Lower lobe of right lung (tissue), 2 donors: ENCODE data around the gene PTBP1. TPM values are rescaled to one million over a fixed set of nuclear protein-coding genes. Genes with fewer than 3 reads are reported as not detected.
"Not testable (repeated sequence)": the region's sequence is repeated elsewhere in the genome, so short reads cannot be mapped to it uniquely, and the experiment has no call there.

Experiments used
- ATAC-seq, 2 donors: fragments of 200-7000 bp; cut with Tn5 transposase; one replicate each; pipeline ENCODE4 v1.9.1; 2020 to 2022; ENCODE audit warnings: mild to moderate bottlenecking in 2 of 2, moderate library complexity in 2 of 2
- DNase-seq: peaks from one replicate; pipeline ENCODE4 v3.0.0-alpha.2; 2020
- H3K27ac ChIP-seq: fragments of 200-600 bp; one replicate; pipeline ENCODE4 v1.8.0; 2022
- H3K27me3 ChIP-seq: fragments of 200-600 bp; one replicate; pipeline ENCODE4 v1.8.0; 2022; ENCODE audit warnings: low read depth
- H3K36me3 ChIP-seq: fragments of 200-600 bp; one replicate; pipeline ENCODE4 v1.8.0; 2022; ENCODE audit warnings: mild to moderate bottlenecking
- H3K4me1 ChIP-seq: fragments of 200-600 bp; one replicate; pipeline ENCODE4 v1.8.0; 2022
- H3K4me3 ChIP-seq: fragments of 200-600 bp; one replicate; pipeline ENCODE4 v1.8.0; 2022; ENCODE audit warnings: mild to moderate bottlenecking
- H3K9me3 ChIP-seq: fragments of 200-600 bp; one replicate; pipeline ENCODE4 v1.8.0; 2022
- intact Hi-C: fragments of 100-400 bp; cut with DNase I; formaldehyde crosslinking; loops from one replicate; pipeline ENCODE4 v1.11.0; 2022
- total RNA-seq: library from RNA; stranded (reverse); fragmentation: NEBNext Ultra II Directional; extraction: Animal tissue kit (Norgen Biotek cat#: 25700); gene quantifications from one replicate; pipeline ENCODE4 v1.2.1, GENCODE V29; 2021
- TF ChIP-seq, protein P1 (sequence below): fragments of 200-600 bp; IDR thresholded peaks from one replicate; pipeline ENCODE4 v1.8.0; 2022; ENCODE audit warnings: antibody characterized with exemption, mild to moderate bottlenecking
- donor health status: DM: no; HTN: yes; CAD: no; lungs with severe emphysema.

PTBP1 gene
- total RNA-seq, 1 donor from 2014 or later: 254 TPM

DNA sequence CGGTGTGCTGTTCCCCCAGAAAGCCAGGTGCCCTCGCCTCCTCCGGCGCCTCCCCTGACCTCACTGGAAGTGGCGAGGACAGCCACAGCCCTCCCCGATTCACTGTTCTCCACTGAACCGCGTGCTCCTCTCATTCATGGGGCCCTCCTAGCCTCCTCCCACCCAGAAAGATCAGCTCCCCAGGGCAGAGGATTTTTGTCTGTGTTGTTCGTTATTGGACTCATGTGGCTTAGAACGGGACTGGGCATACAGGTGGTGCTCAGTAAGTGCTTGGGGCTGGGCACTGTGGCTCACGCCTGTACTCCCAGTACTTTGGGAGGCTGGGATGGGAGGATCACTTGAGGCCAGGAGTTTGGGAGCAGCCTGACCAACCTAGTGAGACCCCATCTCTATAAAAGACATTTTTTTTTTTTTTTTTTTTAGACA is 47.3 kb downstream of the PTBP1 start:
- DNase-seq (no peak), ATAC-seq (peak in 1 of 2 donors; percentile 7)
- H3K36me3 ChIP-seq: no peaks in the 10 kb centered on the region
- H3K9me3 ChIP-seq: no peaks in the 10 kb centered on the region
- H3K27ac ChIP-seq: no peak overlapping the region
- H3K27me3 ChIP-seq: peaks cover 56% of the 10 kb centered on the region
- H3K4me3 ChIP-seq: no peak overlapping the region
- TF ChIP-seq, protein P1, sequence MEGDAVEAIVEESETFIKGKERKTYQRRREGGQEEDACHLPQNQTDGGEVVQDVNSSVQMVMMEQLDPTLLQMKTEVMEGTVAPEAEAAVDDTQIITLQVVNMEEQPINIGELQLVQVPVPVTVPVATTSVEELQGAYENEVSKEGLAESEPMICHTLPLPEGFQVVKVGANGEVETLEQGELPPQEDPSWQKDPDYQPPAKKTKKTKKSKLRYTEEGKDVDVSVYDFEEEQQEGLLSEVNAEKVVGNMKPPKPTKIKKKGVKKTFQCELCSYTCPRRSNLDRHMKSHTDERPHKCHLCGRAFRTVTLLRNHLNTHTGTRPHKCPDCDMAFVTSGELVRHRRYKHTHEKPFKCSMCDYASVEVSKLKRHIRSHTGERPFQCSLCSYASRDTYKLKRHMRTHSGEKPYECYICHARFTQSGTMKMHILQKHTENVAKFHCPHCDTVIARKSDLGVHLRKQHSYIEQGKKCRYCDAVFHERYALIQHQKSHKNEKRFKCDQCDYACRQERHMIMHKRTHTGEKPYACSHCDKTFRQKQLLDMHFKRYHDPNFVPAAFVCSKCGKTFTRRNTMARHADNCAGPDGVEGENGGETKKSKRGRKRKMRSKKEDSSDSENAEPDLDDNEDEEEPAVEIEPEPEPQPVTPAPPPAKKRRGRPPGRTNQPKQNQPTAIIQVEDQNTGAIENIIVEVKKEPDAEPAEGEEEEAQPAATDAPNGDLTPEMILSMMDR: no peak
- H3K4me1 ChIP-seq: peaks cover 10% of the 10 kb centered on the region
- intact Hi-C loops: no loop called here

DNA sequence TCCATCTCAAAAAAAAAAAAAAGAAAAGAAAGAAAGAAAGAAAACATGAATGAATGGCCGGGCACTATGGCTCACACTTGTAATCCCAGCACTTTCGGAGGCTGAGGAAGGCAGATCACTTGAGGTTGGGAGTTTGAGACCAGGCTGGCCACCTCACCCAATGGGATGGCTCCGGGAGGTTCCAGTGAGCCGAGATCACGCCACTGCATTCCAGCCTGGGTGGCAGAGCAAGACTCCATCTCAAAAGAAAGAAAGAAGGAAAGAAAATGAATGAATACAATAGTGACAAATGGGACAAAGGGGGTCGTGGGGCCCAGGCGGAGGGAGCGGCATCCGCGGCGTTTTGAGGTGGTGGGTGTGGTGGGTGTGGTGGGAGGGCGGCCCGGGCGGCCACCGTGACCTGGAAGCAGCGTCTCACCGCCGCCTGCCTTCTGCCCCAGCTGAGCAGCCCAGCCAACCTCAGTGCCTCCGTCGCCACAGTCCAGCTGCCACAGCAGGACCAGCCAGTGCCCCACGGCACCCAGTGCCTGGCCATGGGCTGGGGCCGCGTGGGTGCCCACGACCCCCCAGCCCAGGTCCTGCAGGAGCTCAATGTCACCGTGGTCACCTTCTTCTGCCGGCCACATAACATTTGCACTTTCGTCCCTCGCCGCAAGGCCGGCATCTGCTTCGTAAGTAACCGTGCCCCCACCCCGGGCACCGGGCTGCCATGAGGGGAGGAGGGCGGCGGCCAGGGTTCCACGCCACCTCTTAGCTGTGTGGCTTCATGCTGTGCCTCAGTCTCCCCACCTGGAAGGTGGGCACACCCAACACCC is 48.7 kb downstream of the PTBP1 start:
- TF ChIP-seq, protein P1: no peak
- no peak for ATAC-seq
- H3K9me3 ChIP-seq: no peaks in the 10 kb centered on the region
- intact Hi-C loops: no loop called here
- H3K27ac ChIP-seq: no peak overlapping the region
- no peaks in the 10 kb centered on the region for H3K36me3 ChIP-seq
- no peak overlapping the region for H3K4me3 ChIP-seq
- DNase-seq: no peak
- H3K27me3 ChIP-seq: peaks cover 51% of the 10 kb centered on the region
- peaks cover 19% of the 10 kb centered on the region for H3K4me1 ChIP-seq

DNA sequence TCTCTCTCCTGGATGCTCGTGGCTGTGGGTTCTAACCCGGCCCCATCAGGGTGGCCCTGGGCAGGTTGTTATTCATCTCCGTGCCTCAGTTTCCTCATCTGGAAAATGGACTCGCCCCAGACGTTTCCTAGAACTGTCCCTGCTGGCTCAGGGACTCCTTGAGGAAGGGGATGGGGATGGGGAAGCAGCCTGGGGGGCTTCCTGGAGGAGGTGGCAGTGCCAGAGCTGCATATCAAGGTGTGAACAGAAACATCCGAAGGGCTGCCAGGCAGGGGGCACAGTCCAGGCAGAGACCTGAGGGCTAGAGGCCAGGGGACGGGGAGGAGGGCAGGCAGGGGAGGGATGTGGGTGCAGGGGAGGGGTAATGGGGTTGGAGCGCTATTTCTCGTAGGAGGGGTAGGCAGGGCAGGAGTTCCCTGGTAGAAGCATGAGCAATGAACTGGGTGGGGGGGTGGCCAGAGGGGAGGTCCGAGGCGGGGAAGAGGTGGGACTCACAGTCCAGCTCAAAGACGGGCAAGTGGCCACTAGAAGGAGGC is 51.2 kb downstream of the PTBP1 start:
- intact Hi-C loops: no loop called here
- DNase-seq: no peak
- peaks cover 26% of the 10 kb centered on the region for H3K4me1 ChIP-seq
- no peak overlapping the region for H3K27ac ChIP-seq
- no peak overlapping the region for H3K4me3 ChIP-seq
- ATAC-seq: no peak
- H3K27me3 ChIP-seq: peaks cover 53% of the 10 kb centered on the region
- no peaks in the 10 kb centered on the region for H3K9me3 ChIP-seq
- TF ChIP-seq, protein P1: no peak
- H3K36me3 ChIP-seq: no peaks in the 10 kb centered on the region

DNA sequence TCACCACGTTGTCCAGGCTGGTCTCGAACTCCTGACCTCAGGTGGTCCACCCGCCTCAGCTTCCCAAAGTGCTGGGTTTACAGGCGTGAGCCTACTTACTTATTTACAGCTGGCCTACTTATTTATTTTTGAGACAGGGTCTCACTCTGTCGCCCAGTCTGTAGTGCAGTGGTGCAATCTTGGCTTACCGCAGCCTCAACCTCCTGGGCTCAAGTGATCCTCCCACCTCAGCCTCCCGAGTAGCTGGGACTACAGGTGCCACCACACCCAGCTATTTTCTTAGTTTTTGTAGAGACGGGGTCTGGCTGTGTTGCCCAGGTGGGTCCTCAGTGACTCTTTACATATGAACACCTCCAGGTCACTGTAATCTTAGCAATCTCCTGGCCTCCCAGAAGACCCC is 51.9 kb downstream of the PTBP1 start:
- H3K27me3 ChIP-seq: peaks cover 48% of the 10 kb centered on the region
- H3K36me3 ChIP-seq, DNase-seq, H3K27ac ChIP-seq, H3K9me3 ChIP-seq, intact Hi-C loops, H3K4me3 ChIP-seq, ATAC-seq: not testable (repeated sequence)
- peaks cover 21% of the 10 kb centered on the region for H3K4me1 ChIP-seq

DNA sequence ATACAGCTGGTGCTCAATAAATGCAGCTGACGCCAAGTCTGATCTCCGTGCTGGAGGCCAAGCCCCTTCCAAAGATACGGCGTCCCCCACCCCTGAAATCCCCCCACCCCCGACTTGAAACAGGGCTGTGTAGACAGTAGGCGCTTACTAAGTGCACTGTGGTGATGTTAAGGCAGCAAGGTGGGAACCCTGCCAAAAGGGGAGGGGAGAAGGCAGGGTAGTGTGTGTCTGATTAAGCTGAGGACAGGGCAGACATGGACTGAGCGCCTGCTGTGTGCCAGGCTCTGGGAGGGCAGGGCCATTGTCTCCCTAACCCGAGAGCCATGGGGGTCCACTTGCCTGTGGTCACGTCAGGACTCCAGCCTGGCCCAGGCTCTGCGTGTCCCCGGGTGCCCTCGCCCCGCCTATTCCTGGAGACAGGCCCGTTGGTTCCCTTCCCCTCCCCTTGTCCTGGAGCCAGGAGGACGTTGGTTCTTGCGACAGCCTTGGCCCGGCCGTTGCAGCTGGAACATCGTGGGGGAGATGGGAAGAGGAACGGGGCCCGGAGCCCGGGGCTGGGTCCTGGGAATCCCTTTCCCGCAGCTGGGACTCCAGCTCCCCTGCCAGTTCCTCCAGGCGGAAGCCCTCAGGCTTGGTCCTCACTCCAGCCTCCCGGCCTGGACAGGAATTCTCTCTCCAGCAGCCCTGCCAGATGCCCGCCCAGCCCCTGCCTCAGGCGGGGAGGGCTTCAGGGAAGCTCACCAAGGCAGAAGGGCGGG is 53.1 kb downstream of the PTBP1 start:
- no peaks in the 10 kb centered on the region for H3K36me3 ChIP-seq
- peaks cover 41% of the 10 kb centered on the region for H3K27me3 ChIP-seq
- H3K4me3 ChIP-seq: no peak overlapping the region
- TF ChIP-seq, protein P1: no peak
- H3K4me1 ChIP-seq: peaks cover 21% of the 10 kb centered on the region
- no peaks in the 10 kb centered on the region for H3K9me3 ChIP-seq
- H3K27ac ChIP-seq: peak overlapping the region; percentile 51
- peak; percentile 90 to 92 for ATAC-seq
- intact Hi-C loops: no loop called here
- peak; percentile 90 for DNase-seq
